ENCODE results near the gene RABAC1. TPM values are rescaled to one million over a fixed set of nuclear protein-coding genes. Genes with fewer than 3 reads are reported as not detected.
"Not testable (repeated sequence)": the region's sequence is repeated elsewhere in the genome, so short reads cannot be mapped to it uniquely, and the experiment has no call there.

The RABAC1 gene
- total RNA-seq, 2 donors from 2014 or later: 79.6 to 89.7 TPM

DNA sequence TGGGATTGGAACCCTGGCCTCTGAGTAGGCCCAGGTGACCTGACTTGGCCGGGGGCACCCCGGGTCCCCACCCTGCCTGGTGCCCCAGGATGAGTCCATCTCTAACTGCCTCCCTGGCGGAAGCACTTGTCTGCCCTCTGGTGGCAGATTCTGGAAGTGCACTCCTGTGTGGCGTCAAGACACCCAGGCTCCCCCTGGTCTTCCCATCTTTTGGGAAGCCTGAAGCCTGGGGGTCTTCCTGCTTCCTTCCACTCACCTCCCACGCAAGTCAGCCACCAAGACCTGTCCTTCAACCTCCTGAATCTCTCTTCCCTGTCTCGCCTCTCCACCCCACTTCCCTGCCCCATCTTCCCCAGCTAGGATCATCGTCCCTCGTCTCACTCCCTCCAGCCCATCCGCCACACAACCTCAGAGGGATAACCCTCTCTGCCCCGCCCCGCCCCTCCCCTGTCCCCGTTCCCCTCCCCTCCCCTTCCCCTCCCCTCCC is 7.4 kb downstream of the RABAC1 start:
- H3K27ac Mint-ChIP-seq: peak overlapping the region in 1 of 2 donors; percentile 68
- no peak overlapping the region for H3K4me3 Mint-ChIP-seq
- no peaks in the 10 kb centered on the region for H3K36me3 Mint-ChIP-seq
- DNase-seq (ENCODE audit: low spot score): peak; percentile 83
- peaks cover 0 to 3% of the 10 kb centered on the region in 2 donors for H3K27me3 Mint-ChIP-seq
- H3K4me1 Mint-ChIP-seq (ENCODE audit: low read depth in 2 of 2): peaks cover 19 to 20% of the 10 kb centered on the region in 2 donors
- ATAC-seq: peak; percentile 85 to 86
- no peaks in the 10 kb centered on the region for H3K9me3 Mint-ChIP-seq

- Mint-ChIP-seq H3K4me1 (ENCODE audit: low read depth in 2 of 2) (peaks cover 40 to 42% of the 10 kb centered on the region in 2 donors), H3K36me3 (no peaks in the 10 kb centered on the region), H3K27ac (peak overlapping the region; percentile 56 to 79), H3K27me3 (peaks cover 6 to 7% of the 10 kb centered on the region in 2 donors), H3K9me3 (no peaks in the 10 kb centered on the region), H3K4me3 (peak overlapping the region; percentile 65)
- no peak for ATAC-seq
- DNase-seq (ENCODE audit: low spot score): peak; percentile 3
Observed at GRCh38 chr19:41947091-41947490, 12.0 kb downstream of the RABAC1 start.

GRCh38 chr19:41945135-41945766 is 13.9 kb downstream of the RABAC1 start:
- H3K36me3 Mint-ChIP-seq: no peaks in the 10 kb centered on the region
- DNase-seq (ENCODE audit: low spot score) (peak; percentile 75), ATAC-seq (peak; percentile 87 to 95)
- H3K27me3 Mint-ChIP-seq: peaks cover 12 to 14% of the 10 kb centered on the region in 2 donors
- H3K27ac Mint-ChIP-seq: peak overlapping the region; percentile 65 to 69
- H3K4me3 Mint-ChIP-seq: peak overlapping the region; percentile 52
- H3K4me1 Mint-ChIP-seq (ENCODE audit: low read depth in 2 of 2): peaks cover 40 to 45% of the 10 kb centered on the region in 2 donors
- H3K9me3 Mint-ChIP-seq: no peaks in the 10 kb centered on the region

DNA sequence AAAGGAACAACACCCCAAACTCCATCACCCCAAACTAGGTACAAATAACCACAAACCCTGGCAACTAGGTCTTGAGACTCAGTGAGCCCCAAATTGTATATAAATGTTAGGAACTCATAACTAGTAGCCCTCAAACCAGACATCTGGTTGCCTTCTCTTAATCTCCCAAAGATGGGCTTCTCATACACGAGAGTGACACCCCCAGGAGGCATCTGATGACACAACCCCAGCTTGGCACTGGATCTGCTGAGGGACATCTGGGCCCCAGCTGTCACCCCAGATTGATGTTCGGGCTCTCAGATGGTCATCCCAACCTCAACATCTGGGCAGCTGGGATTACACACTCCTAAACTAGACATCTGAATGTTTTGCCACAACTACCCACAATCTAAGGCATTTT is 14.8 kb downstream of the RABAC1 start:
- ATAC-seq (no peak), DNase-seq (ENCODE audit: low spot score) (no peak)
- peaks cover 40 to 45% of the 10 kb centered on the region in 2 donors for H3K4me1 Mint-ChIP-seq (ENCODE audit: low read depth in 2 of 2)
- peaks cover 12 to 14% of the 10 kb centered on the region in 2 donors for H3K27me3 Mint-ChIP-seq
- no peaks in the 10 kb centered on the region for H3K36me3 Mint-ChIP-seq
- peak overlapping the region in 1 of 2 donors; percentile 65 for H3K27ac Mint-ChIP-seq
- no peak overlapping the region for H3K4me3 Mint-ChIP-seq
- H3K9me3 Mint-ChIP-seq: no peaks in the 10 kb centered on the region

- H3K4me1 Mint-ChIP-seq (ENCODE audit: low read depth in 2 of 2): peaks cover 35 to 39% of the 10 kb centered on the region in 2 donors
- H3K27ac Mint-ChIP-seq: peak overlapping the region; percentile 26 to 63
- DNase-seq (ENCODE audit: low spot score) (no peak), ATAC-seq (no peak)
- H3K27me3 Mint-ChIP-seq: peaks cover 16 to 24% of the 10 kb centered on the region in 2 donors
- peak overlapping the region; percentile 51 for H3K4me3 Mint-ChIP-seq
- no peaks in the 10 kb centered on the region for H3K36me3 Mint-ChIP-seq
- H3K9me3 Mint-ChIP-seq: no peaks in the 10 kb centered on the region
Observed at GRCh38 chr19:41941410-41942202, 17.5 kb downstream of the RABAC1 start.

- peaks cover 37 to 38% of the 10 kb centered on the region in 2 donors for H3K4me1 Mint-ChIP-seq (ENCODE audit: low read depth in 2 of 2)
Observed at GRCh38 chr19:41940731-41941409, 18.3 kb downstream of the RABAC1 start.

DNA sequence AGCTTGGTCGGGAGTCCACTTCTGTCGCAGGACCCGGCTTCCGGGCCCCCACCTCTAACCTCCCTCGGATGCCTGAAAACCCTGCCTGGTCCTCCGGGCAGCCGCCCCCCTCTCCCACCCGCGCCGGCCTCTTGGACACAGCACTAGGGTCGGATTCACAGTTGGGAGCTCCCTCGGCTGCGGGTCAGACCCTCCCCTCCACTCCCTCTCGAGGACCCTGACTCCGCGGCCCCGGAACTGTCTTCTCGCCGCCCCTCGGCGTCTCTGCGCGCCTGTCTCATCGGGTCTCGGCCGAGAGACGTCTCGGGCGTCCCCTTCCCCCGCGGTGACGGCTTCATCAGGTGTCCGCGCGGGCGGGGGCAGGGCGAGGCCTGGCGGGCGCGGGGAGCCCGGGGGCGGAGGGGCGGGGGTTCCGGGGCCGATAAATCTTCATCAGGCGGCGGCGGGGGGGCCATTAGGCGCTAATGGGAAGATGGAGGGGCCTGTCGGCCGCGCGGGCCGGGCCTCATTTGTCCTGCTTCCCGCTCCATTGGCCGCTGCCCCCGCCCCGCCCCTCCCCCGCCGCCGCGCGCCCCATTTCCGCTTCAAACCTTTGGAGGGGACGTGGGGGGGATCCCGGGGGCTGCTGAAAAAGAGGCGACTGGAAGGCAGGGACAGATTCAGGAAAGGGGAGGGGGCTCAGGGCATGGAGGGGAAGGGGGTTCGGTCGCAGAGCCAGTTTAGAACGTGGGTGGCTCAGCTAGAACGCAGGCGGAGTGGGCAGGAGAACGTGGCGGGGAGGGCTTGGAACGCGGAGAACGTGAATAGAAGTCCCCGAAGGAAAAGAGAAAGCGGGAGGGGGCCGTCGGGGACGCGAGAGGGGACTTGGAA is 19.0 kb downstream of the RABAC1 start:
- peak overlapping the region; percentile 80 for H3K4me3 Mint-ChIP-seq
- no peak for ATAC-seq
- no peak for DNase-seq (ENCODE audit: low spot score)
- H3K36me3 Mint-ChIP-seq: no peaks in the 10 kb centered on the region
- H3K27ac Mint-ChIP-seq: peak overlapping the region in 1 of 2 donors; percentile 80
- peaks cover 23 to 35% of the 10 kb centered on the region in 2 donors for H3K27me3 Mint-ChIP-seq
- peaks cover 34 to 36% of the 10 kb centered on the region in 2 donors for H3K4me1 Mint-ChIP-seq (ENCODE audit: low read depth in 2 of 2)
- no peaks in the 10 kb centered on the region for H3K9me3 Mint-ChIP-seq

More at GRCh38 chr19:41940731-41941409, 18.3 kb downstream of the RABAC1 start:
- Mint-ChIP-seq H3K36me3 (no peaks in the 10 kb centered on the region), H3K4me3 (peak overlapping the region; percentile 80), H3K9me3 (no peaks in the 10 kb centered on the region), H3K27me3 (peaks cover 19 to 28% of the 10 kb centered on the region in 2 donors), H3K27ac (peak overlapping the region; percentile 26 to 80)
- ATAC-seq (no peak), DNase-seq (ENCODE audit: low spot score) (no peak)

DNA sequence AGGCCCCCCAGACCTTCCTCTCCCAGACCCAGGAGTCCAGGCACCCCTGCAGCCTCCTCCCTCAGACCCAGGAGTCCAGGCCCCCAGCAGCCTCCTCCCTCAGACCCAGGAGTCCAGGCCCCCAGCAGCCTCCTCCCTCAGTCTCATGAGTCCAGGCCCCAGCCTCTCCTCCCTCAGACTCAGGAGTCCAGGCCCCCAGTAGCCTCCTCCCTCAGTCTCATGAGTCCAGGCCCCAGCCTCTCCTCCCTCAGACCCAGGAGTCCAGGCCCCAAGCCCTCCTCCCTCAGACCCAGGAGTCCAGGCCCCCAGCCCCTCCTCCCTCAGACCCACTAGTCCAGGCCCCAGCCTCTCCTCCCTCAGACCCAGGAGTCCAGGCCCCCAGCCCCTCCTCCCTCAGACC is 19.9 kb downstream of the RABAC1 start:
- H3K9me3 Mint-ChIP-seq; H3K27ac Mint-ChIP-seq; ATAC-seq; H3K36me3 Mint-ChIP-seq; DNase-seq (ENCODE audit: low spot score); H3K4me3 Mint-ChIP-seq: not testable (repeated sequence)
- Mint-ChIP-seq H3K4me1 (ENCODE audit: low read depth in 2 of 2) (peaks cover 32 to 34% of the 10 kb centered on the region in 2 donors), H3K27me3 (peaks cover 26 to 41% of the 10 kb centered on the region in 2 donors)

- ATAC-seq: no peak
- Mint-ChIP-seq H3K4me3 (no peak overlapping the region), H3K36me3 (no peaks in the 10 kb centered on the region), H3K4me1 (ENCODE audit: low read depth in 2 of 2) (peaks cover 36 to 41% of the 10 kb centered on the region in 2 donors), H3K9me3 (no peaks in the 10 kb centered on the region), H3K27me3 (peaks cover 25 to 37% of the 10 kb centered on the region in 2 donors), H3K27ac (no peak overlapping the region)
- DNase-seq (ENCODE audit: low spot score): no peak
Observed at GRCh38 chr19:41937525-41938468, 21.3 kb downstream of the RABAC1 start.

DNA sequence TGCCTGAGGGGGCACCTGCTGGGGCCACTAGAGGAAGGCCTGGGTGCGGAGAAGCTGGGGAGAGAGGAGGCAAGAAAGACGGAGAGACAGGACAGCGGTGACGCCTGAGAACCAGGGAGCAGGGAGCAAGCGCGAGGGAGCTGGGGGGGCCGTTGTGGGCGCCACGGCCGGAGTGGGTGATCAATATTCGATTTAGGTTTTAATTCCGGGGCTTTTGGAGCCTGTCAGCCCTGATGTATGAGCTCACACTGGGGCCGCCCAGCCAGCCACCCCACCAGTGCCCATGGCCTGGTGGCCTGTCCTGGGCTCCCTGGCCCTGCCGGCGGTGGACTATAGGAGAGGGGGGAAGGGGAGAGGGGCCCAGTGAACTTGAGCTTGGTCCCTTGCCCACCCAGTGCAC is 22.2 kb downstream of the RABAC1 start:
- Mint-ChIP-seq H3K4me3 (peak overlapping the region; percentile 28), H3K27ac (peak overlapping the region in 1 of 2 donors; percentile 4), H3K27me3 (peaks cover 25 to 34% of the 10 kb centered on the region in 2 donors), H3K4me1 (ENCODE audit: low read depth in 2 of 2) (peaks cover 36 to 41% of the 10 kb centered on the region in 2 donors), H3K9me3 (no peaks in the 10 kb centered on the region), H3K36me3 (no peaks in the 10 kb centered on the region)
- ATAC-seq: no peak
- DNase-seq (ENCODE audit: low spot score): no peak

GRCh38 chr19:41936416-41936850 is 22.7 kb downstream of the RABAC1 start:
- no peak for DNase-seq (ENCODE audit: low spot score)
- peak overlapping the region in 1 of 2 donors; percentile 4 for H3K27ac Mint-ChIP-seq
- H3K4me3 Mint-ChIP-seq: peak overlapping the region; percentile 28
- H3K36me3 Mint-ChIP-seq: no peaks in the 10 kb centered on the region
- peaks cover 32 to 38% of the 10 kb centered on the region in 2 donors for H3K4me1 Mint-ChIP-seq (ENCODE audit: low read depth in 2 of 2)
- peaks cover 21 to 30% of the 10 kb centered on the region in 2 donors for H3K27me3 Mint-ChIP-seq
- no peaks in the 10 kb centered on the region for H3K9me3 Mint-ChIP-seq
- ATAC-seq: peak; percentile 62 to 79

All from natural killer cell treated with Interleukin-12 subunit alpha and Interleukin-12 subunit beta and Interleukin-15 and Interleukin-18, amount 100 ng/mL, for 72 hours (primary cell).